Stimulated activated CD8-positive, alpha-beta memory T cell treated with anti-CD3 and anti-CD28 coated beads, Interleukin-4, amount 100 ng/mL, for 1 hour (primary cell): ENCODE measurements around the gene RSAD2.
A peak's percentile ranks its signal among the peaks of the same experiment; 100 is the strongest.
"Not testable (repeated sequence)": the region's sequence is repeated elsewhere in the genome, so short reads cannot be mapped to it uniquely, and the experiment has no call there.

Experiments
- DNase-seq, 2 donors: peaks; one replicate each; pipeline ENCODE4 v3.0.0-alpha.2; 2020; ENCODE audit warnings: low read depth in 2 of 2, low spot score in 1 of 2

RSAD2 gene, protein sequence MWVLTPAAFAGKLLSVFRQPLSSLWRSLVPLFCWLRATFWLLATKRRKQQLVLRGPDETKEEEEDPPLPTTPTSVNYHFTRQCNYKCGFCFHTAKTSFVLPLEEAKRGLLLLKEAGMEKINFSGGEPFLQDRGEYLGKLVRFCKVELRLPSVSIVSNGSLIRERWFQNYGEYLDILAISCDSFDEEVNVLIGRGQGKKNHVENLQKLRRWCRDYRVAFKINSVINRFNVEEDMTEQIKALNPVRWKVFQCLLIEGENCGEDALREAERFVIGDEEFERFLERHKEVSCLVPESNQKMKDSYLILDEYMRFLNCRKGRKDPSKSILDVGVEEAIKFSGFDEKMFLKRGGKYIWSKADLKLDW

DNA sequence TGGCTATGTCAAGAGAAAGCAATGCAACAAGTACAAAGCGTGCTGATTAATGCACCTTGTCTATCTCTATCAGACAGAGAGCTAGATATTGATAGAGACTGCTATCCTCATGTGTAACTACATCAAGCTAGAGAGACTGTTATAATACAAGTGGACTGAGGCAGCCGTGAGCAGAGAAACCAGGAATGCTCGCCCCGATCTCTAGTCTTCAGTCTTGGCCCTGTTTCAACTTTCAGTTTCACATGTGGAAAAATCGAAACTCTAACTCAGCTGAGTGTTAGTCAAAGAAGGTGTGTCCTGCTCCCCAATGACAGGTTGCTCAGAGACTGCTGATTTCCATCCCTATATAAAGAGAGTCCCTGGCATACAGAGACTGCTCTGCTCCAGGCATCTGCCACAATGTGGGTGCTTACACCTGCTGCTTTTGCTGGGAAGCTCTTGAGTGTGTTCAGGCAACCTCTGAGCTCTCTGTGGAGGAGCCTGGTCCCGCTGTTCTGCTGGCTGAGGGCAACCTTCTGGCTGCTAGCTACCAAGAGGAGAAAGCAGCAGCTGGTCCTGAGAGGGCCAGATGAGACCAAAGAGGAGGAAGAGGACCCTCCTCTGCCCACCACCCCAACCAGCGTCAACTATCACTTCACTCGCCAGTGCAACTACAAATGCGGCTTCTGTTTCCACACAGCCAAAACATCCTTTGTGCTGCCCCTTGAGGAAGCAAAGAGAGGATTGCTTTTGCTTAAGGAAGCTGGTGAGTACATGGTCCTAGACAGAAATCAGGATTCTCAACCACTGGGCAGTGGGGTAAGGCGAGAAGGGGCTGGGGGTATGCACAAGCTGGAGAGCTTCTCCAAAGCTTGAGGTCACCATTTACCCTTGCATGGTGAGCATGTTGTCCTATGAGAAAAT, at the start of gene RSAD2:
Gene RSAD2, plus strand, starts transcription at position 376 of the 903 bp plus-strand sequence. Its CDS starts 24 bp downstream, at position 400.
- DNase-seq = peak in 1 of 2 donors; percentile 35

DNA sequence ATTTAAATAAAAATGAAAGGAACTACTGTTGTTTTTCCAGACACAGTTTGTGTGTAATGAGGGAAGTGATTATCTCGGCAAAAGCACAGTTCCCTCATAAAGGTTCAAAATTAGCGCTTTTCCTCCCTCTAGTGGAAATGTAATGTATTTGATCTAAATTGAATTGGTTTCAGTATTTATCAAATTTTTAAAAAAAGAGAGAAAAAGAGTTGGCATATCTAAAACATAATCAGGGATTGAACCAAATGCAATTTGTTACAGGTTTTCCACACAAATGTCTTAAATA, 49.3 kb upstream of the RSAD2 start:
- no peak for DNase-seq

GRCh38 chr2:6831229-6831628, 46.3 kb upstream of the RSAD2 start:
- no peak for DNase-seq

- DNase-seq = no peak
Observed at GRCh38 chr2:6832596-6833299, 44.8 kb upstream of the RSAD2 start.

DNA sequence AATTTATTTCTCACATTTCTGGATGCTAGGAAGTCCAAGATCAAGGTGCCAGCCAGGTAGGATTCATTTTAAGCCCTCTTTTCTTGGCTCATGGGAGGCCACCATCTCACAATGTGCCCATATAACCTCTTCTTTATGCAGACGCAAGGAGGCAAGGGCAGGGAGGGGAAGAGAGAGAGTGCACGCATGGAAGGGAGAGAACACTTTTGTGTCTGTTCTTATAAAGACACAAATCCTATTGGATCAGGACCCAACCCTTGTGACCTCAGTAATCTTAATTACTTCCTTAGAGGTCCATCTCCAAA, 44.3 kb upstream of the RSAD2 start:
- no peak for DNase-seq

GRCh38 chr2:6834163-6834562, 43.4 kb upstream of the RSAD2 start:
- DNase-seq = no peak

DNA sequence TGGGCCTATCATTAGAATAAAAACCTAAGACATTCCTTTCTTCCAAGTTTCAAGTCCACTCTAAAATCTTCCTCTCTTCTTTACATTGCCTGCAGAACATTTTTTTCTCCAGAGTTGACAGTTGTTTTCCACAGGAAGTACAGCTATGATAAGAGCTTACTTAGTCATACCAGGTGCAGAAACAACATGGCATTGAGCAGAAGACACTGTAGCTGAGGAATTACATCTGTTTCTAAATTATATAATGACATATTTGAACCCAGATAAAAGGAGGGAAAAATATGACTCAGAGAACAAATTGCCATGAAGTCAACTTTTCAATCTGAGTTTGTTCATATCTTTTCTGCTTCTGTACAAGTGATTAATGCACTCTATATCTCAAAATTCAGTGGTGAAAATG, 42.1 kb upstream of the RSAD2 start:
- no peak for DNase-seq

- DNase-seq = no peak
Observed at GRCh38 chr2:6838673-6839319, 38.8 kb upstream of the RSAD2 start.

DNA sequence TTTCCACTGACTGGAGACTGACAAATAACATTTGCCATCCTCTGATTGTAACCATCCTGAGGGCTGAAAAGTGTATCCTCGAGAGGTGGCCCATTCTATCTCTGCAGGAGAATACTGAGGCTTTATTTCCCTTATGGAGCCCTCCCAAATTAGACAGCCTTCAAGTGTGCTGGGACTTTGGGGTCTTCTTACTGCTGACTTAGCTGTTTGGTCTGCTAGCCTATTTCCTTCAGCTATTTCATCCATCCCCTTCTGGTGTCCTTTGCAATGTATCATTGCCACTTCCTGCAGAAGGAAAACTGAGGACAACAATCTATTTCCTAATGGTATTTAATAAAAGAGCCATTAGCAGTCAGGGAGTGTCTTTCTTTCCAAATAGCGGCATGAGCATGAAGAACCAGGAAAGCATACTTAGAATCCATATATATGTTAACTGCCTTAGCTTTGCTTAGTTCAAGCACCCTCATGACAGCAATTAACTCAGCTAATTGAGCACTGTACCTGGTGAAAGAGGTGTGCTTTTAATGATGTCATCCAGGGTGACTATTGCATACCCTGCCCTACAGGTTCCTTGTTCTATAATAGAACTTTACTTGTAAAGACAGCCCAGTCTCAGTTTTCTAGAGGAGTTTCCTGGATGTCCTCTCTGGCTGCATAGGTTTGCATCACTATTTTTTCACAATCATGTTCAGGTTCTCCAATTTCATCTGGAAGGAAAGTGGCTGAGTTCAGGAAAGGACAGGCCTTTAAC, 35.9 kb upstream of the RSAD2 start:
- DNase-seq = no peak

GRCh38 chr2:6845312-6845711, 32.3 kb upstream of the RSAD2 start:
- no peak for DNase-seq

DNA sequence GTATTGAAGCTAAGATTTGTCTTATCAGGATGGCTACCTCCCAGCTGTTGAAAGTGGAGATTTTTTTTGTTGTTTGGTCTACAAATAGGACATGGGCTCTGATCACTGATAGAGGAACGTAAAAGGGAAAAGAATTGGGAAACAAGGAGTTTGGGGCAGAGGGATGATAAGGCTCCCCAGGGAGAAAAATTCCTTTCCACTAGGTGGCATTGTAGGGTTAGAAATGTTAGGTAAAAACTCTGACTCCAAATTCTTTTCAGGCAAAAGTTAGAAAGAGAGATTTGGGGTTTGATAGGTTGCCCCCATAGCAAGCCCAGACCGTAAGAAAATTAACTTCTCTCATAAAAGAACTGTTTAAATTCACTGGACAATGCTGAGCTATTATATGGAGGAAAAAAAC, 31.7 kb upstream of the RSAD2 start:
- DNase-seq = no peak

DNA sequence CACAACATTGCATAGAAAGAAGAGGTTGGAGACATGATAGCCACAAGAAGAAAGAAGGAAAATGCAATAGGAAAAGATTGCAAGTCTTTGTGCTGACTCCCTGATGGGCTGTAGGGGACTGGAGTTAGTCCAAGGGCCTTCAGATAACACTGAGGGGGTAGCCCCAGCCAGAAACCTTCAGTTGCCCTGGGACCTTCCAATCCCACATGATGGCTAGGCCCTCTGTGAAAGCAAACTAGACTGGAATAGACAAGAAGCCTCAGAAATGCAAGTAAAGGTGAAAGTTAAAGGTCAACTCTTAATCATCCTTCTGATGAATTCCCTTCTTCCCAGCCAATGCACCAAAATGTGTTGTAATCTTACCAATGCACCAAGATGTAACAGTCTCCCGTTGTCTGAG, 31.0 kb upstream of the RSAD2 start:
- DNase-seq = no peak

GRCh38 chr2:6846967-6847681, 30.5 kb upstream of the RSAD2 start:
- no peak for DNase-seq

GRCh38 chr2:6852195-6852594, 25.4 kb upstream of the RSAD2 start:
- DNase-seq = no peak

GRCh38 chr2:6854416-6854815, 23.2 kb upstream of the RSAD2 start:
- DNase-seq = no peak

DNA sequence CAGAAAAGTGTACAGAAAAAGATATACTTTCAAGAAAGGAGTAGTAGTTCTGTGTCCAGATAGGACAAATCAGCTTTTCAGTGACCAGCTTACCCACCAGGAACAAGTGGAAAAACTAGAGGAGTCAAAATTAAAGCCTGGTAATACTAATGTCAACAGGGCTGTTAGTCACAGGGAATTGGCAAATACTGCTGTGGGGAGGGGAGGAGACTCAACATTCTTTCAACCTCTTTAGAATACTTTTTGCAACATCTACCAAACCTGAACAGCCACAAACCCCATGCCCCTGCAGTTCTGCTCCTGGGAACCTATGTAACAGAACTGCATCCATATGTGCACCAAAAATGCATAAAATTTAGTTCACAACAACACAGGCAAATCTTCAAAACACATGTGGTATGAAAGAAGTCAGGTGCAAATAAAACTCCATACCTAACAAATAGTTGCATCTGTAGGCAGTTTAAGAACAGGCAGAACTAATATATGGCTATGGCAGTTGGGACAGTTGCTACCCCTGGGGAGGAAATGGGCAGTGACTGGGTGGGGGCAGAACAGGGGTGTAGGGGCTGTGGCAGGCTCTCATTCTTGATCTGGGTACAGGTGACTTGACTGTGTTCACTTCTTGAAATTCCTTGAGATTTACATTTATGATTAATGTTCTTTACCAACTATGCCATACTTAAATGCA, 21.6 kb upstream of the RSAD2 start:
- DNase-seq = no peak

- no peak for DNase-seq
Observed at GRCh38 chr2:6856548-6856920, 21.0 kb upstream of the RSAD2 start.

- not testable (repeated sequence) for DNase-seq
Observed at GRCh38 chr2:6858466-6859027, 19.0 kb upstream of the RSAD2 start.

- no peak for DNase-seq
Observed at GRCh38 chr2:6860296-6860695, 17.3 kb upstream of the RSAD2 start.
